Hindlimb muscle (tissue), 1 donor: Measurements from ENCODE around the gene FXR1. TPM values are rescaled to one million over a fixed set of nuclear protein-coding genes. Genes with fewer than 3 reads are reported as not detected.
A peak's percentile ranks its signal among the peaks of the same experiment; 100 is the strongest.
"Not testable (repeated sequence)": the region's sequence is repeated elsewhere in the genome, so short reads cannot be mapped to it uniquely, and the experiment has no call there.

ENCODE experiments used
- DNase-seq: peaks from one replicate; pipeline ENCODE4 v3.0.0-alpha.2; 2013
- polyA plus RNA-seq: library from polyadenylated mRNA; unstranded; fragments of 120-200 nt; gene quantifications from one replicate; pipeline ENCODE4 v1.2.1, GENCODE V29; 2013; ENCODE audit not compliant: insufficient read length

Gene FXR1
- polyA plus RNA-seq, 1 donor = 577 TPM

DNA sequence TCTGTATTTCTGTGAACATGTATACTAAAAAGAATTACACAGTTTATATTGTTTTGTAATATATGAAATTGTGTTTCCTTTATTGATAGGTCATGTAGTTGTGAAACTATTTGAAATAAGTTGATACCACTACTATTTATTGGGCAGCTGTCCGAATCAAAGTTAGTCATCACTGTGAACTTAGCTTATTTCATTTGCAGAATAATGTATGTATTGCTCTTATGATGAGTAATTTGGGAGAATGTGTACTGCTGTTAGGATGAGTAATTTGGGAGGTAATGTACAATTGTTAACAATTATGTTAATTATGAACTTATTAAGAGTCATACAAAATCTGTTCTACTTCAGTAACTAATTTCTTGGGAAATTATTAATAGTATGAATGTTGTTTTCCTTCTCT, 22.2 kb downstream of the FXR1 start:
- no peak for DNase-seq

DNA sequence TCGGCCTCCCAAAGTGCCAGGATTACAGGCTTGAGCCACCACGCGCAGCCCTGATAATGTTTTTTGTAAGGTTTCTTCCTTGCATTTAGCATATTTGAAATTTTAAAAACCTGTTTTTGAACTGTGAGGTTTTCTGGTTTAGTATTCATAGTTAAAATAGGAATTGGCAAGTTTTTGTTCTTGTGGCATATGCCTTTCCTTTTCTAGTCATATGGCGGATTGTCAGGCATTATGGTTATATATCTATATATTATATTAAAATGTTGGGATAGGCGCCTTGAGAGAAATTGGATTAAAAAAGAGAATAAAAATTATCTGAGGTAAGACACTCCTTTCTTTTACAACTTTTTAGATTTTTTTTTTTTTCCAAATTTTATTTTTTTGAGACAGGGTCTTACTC, 28.4 kb downstream of the FXR1 start:
- DNase-seq = no peak

DNA sequence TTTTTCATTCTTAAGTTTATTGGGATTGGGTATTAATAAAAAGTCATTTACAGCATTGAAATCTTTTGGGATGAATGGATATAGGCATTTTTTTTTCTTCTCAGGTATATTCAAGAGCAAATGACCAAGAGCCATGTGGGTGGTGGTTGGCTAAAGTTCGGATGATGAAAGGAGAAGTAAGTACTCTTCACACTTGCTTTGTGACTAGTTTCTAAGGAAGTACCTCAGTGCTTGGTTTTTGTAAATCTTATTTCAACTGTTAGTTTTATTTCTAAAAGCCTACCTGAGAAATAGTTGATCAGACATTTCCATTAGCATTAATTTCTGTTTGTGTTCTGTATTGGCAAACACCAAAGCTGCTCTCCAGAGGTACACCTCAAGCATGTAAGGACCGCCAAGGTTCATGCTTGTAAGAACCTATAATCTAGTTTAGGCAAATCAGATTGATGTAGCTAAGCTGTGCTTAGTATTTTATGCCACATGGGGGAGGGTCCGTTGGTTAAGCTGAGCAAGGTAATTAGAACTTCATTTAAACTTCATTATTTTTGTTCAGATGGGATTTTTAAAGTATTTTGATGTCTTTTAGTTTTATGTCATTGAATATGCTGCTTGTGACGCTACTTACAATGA, 35.4 kb downstream of the FXR1 start:
- DNase-seq = no peak

DNA sequence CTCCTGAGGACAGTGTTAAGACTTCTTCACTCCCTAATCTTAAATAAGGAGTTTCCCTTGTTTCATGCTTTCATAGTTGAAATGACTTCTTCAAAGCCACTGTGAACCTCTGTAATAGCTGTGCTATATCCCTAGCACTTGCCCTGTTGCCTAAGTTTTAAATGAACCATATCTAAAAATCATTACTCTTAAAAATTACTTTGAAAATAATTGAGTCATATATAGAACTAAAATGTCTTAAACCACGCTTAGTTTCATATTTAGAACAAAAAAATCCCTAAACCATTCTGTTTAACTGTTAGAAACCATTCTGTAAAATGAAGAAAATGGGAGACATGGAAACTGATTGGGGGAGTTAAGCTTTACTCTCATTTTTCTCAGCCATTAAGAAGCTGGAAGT, 47.2 kb downstream of the FXR1 start:
- no peak for DNase-seq

DNA sequence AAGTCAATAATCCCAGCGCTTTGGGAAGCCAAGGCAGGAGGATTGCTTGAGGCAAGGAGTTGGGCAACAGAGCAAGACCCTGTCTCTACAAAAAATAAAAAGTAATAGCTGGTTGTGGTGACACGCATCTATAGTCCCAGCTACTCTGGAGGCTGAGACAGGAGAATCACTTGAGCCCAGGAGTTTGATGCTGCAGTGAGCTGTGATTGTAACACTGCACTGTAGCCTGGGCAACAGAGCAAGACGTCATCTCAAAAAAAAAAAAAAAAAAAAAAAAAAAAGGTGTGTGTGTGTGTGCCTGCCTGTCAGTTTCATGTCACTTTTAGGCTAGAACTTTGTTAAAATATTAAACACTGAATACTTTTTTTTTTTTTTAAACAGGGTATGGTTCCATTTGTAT, 48.6 kb downstream of the FXR1 start:
- no peak for DNase-seq

DNA sequence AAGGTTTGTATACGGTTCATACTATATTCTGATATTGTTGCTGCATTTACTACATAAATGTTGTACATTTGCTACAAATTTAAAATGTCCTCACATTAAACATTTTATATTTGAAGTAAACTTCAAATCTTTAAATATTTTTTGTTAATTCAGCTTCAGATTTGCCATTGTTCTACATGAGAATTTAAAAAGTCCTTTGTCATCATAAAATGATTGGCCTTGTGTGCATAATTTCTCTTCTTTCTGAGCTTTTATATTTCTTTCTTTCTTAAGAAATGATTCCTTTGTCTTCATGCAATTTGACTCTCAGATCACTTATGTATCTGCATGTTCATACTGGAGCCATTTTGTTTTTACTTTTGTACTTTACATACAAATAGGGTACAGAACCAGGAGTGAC, 49.1 kb downstream of the FXR1 start:
- DNase-seq = no peak

DNA sequence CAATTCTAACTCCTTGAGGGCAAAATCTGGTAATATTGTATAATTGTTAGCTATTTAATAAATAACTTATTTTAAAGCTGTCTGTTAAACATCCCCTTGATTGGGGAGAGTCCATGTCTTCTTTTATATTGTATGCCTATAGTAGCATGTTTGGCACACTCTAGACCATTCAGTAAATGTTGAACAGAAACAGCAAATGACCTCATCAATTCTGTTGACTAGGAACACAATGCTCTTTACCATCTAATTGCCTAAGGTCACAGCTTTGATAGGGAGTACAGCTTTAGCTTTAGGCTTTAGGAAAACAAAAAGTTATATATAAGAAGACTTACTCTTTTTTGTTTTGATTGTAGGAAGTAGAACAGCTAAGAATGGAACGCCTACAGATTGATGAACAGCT, 50.1 kb downstream of the FXR1 start:
- no peak for DNase-seq

DNA sequence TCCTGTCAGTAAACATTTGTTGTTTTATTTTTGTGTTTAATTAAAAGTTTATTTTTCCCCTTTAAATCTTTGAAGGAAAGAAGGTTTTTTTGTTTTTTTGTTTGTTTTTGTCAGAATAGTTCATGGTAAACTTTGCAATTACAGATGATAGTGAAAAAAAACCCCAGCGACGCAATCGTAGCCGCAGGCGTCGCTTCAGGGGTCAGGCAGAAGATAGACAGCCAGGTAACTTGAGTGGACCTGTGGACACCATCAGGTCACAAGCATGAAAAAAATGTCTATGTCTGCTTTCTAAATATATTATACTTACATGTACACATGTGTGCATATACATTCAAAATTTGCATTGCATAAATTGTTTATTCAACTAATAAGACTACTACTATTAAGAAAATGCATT, 58.5 kb downstream of the FXR1 start:
- no peak for DNase-seq

DNA sequence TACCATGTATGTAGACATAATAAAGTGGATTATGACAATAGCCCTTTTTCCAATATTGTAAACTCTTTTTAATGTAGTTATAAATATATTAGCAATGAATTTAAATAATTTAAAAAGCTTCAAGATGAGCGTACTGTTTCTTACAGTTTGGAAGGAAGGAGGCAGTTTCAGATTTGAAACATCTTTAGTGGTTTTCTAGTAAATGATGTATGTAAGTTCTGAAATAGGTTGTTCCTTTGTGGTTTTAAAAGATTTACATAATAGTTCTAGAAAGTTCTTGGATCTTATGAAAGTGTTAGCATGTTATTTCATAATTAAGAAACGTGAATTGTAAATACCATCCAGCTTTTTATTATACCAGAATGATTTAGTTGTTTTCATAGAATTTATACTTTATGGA, 61.1 kb downstream of the FXR1 start:
- no peak for DNase-seq

DNA sequence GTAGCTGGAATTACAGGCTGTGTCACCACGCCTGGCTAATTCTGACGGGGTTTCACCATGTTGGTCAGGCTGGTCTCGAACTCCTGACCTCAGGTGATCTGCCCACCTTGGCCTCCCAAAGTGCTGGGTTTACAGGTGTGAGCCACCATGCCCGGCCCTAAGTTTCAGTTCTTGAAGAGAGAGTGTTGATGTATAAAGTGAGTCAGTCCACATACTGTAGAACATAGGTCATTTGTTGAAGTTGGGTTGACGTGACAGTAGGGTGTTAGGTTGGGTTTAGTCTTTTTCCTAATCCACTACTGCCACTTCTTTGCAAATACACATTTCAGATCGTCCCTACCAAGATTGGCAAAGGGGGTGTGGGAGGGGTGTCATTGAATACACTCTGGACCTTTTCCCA, 61.8 kb downstream of the FXR1 start:
- no peak for DNase-seq

DNA sequence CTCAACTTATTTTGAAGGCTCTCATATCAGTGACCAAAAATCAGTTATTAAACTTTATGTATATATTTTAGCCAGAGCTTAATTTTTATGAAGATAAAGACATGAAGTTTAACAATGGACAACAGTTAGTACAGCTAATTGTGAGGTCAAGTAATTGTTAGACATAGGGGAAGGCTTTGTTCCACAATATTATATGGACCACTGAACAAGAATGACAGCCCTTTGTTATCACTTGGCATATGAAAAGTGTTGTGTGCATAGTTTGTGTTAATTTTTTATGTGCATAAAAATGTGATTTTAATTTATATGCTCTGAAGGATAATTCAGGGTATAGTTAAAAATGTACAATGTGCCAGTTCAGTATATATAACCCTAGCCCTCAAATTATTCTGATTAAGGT, 65.0 kb downstream of the FXR1 start:
- DNase-seq = no peak

DNA sequence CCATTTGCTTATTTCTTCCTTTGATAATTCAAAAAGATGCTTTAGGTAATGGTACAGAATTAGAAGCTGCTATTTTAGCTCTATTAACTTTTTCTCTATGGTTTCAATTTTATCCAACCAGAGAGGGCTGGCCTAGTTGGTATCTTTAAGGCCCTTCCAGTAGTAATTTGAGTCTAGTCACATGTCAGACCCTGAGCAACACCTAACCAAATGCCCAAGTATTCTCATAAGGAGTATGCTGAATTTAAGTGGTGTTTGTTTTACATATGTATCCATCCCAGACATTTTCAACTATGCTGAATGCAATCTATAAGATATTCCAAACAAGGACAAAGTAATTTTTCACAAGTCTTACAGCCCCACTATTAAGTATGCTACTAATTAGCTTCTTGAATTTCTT, 67.5 kb downstream of the FXR1 start:
- DNase-seq = no peak

DNA sequence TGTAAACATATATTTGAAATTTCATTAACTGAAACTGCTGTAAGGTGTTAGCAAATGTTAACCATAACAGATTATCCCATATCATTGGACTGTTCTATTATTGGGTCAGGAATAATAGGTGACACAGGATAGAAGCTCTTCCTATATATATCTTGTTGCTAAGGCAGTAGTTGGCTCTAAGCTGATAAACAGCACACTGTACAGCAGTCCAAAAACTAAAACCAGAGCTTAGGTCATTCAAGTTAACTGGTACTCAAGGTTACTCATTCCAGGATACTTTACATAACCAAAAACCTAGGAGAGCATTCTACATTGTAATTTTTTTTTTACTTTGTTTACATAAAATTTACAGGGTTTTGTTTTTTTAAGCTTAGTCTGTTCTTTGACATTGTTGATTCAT, 68.1 kb downstream of the FXR1 start:
- DNase-seq = no peak

DNA sequence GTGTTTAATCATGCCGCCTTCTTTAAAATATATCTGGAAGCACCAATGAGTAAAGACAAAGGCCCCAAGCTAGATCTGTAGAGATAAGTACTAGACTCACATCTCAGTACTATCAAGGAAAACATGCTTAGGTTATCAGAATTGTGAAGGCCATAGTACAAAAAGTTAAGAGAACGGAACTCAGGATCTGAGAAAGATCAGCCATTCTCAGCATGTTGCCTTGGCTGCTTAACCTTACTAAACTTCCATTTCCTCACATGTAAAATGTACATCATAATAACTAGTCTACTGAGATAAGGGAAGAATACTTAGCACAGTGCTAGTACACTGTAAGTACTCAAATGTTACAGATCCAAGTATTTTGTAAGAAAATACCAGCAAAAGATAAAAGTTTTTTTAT, 69.4 kb downstream of the FXR1 start:
- DNase-seq = no peak

DNA sequence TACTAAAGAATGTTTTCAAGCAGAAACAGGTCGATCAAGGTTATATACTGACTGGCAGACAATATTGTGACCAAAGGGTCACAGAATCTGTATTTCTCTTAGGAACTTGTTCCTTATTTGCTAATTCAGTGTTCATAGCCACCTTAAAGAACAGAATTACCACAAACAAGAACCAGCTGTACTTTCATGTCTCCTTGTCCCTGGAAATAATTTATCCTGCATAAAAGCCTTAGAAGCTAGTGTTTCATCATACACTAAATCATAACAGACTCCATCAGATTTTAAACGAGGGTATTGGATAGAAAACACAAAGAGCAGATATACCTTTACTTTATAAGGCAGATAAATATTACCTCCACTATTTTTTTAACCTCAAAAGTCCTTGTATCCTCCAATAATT, 70.7 kb downstream of the FXR1 start:
- no peak for DNase-seq

DNA sequence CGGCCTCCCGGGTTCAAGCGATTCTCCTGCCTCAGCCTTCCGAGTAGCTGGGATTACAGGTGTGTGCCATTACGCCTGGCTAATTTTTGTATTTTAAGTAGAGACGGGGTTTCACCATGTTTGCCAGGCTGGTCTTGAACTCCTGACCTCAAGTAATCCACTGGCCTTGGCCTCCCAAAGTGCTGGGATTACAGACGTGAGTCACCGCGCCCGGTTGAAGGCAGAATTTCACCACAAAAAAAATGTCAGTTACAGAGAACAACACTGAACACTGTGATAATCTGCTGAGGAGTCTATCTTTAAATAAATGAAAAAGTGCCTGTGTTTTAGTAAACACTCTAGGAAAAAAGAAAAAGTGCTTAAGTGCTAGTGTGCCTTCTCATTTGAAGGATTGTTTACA, 73.9 kb downstream of the FXR1 start:
- not testable (repeated sequence) for DNase-seq

DNA sequence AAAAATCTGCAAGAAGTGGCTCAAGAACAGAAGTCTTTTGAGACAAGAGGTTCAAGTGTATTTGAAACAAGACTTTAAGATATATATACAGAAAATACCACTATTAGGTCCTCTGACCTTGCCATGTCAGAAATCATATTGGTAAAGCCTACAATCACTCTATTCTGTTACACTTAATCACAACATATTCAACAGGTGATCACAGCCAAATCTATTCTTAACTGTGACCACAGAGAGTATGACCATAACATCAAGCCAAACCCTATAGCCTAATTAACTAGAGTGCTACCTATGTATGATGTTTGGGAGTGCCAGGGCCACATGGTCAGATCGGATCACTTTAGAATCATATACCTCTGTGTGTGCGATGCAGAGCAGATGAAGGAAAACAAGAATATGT, 74.9 kb downstream of the FXR1 start:
- no peak for DNase-seq

DNA sequence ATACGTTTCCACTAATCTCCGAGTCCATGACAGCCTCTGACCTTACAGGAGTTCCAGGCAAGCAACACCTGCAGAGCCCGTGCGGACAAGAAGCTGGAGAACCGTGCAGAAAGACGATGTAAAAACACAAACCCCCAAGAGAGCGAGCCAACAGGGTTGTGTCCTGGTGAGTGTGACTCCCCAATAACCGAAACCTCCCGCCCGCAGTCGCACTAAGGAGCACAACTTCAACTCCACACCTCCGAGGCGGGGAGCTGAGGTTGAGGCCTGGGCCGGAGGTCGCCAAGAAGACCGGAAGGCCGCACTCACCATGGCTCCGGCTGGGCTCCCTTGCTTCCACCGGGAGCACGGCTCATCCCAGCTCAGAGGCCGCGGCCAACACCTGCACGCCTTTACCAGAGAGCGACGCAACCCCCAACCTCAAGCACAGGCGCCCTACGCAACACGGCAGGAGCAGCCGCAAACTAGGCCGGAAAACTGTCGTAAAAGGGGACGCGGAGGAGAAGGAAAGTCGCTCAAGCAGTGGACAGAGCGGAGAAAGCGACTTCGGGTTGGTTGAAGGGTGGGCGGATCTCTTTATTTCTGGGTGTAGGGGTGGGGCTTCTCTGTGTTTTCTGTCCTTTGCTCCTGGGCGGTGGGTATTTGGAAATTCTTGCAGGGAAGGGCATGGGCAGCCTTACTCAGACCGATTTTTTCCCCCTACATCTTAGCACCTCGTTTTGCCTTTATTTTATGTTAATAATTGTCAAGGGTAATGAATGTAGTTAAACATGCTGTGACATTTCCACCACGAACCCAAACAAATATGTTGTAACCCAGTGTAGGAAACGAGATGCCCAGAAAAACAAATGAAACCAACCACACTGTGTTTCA, 77.1 kb downstream of the FXR1 start, which contains the start of gene DNAJC19:
DNAJC19 (minus strand) TSS at position 446 of the 873 bp plus-strand sequence; CDS start at position 312, 134 bp downstream.
- peak; percentile 94 for DNase-seq

DNA sequence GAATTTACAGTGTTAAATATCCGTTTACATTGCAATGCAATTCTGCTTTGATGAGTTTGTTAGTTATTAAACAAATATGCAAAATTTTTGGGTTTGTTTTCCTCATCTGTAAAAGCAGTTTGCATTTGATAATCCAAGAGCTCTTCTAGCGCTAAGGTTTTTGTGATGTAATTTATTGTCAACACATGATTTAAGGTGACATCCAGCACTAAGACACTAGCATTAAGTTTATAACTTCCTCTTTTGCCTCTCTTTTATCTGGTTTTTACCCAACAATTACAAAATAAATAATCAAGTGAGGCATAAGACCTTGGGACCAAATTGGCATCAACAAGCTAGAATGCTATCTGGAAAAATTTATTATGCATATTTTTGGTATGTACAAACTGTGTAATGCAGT, 78.0 kb downstream of the FXR1 start:
- no peak for DNase-seq

DNA sequence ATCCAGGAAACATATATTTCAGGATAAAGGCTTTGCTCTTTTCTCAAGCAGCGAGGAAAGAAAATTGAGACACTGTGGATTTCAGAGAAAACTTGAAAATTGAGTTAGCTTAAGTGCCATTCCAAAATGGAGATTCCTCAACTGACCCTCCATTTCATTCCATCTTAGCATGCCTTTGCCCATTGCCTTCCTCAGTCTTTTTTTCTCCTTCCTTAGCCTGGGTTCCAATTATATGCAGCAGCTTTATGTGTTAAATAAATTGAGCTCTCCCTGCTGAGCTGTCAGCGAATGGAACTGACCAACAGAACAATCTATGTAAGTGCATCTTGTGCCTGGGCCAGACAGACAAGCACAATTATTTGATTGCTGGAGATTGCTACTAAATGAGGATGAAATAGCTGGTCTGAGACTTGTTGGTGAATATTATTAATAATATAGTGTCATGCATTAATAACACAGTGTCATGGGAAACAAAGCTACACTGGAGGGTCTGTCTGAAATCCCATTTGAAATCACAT, 84.0 kb downstream of the FXR1 start:
- no peak for DNase-seq

DNA sequence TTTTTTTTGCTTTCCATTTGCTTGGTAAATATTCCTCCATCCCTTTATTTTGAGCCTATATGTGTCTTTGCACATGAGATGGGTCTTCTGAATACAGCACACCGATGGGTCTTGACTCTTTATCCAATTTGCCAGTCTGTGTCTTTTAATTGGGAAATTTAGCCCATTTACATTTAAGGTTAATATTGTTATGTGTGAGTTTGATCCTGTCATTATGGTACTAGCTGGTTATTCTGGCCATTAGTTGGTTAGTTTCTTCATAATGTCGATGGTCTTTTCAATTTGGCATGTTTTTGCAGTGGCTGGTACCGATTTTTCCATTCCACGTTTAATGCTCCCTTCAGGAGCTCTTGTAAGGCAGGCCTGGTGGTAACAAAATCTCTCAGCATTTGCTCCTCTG, 89.9 kb downstream of the FXR1 start:
- not testable (repeated sequence) for DNase-seq

DNA sequence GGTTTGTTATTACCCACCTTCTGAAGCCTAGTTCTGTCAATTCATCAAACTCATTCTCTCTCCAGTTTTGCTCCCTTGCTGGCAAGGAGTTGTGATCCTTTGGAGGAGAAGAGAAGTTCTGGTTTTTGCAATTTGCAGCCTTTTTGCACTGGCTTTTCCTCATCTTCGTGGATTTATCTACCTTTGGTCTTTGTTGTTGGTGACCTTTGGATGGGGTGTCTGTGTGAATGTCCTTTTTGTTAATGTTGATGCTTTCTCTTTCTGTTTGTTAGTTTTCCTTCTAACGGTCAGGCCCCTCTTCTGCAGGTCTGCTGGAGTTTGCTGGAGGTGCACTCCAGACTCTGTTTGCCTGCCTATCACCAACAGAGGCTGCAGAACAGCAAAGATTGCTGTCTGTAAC, 91.0 kb downstream of the FXR1 start:
- DNase-seq = not testable (repeated sequence)

DNA sequence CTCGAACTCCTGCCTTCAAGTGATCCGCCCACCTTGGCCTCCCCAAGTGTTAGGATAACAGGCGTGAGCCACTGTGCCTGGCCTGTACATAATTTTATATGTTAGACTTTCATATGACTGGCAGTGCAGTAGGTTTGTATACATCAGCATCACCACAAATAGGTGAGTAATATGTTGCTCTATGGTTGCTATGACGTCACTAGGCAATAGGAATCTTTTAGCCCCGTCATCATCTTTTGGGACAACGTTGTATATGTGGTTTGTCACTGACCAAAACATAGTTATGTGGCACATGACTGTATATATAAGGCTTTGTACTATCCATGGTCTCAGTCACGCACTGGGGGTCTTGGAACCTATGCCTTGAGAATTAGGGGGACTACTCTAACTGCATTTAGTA, 94.1 kb downstream of the FXR1 start:
- no peak for DNase-seq

DNA sequence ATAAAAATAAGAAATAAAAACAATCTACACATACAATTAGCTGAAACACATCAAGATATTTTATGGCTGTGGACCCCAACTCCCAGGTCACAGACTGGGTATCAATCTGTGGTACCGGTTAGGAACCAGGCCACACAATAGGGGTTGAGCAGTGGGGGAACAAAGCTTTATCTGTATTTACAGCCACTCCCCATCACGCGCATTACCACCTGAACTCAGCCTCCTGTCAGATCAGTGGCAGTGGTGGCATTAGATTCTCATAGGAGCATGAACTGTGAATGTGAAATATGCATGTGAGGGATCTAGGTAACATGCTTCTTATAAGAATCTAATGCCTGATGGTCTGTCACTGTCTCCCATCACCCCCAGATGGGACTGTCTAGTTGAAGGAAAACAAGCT, 94.8 kb downstream of the FXR1 start:
- DNase-seq = no peak
